C4-2B (cell line): ENCODE data around the gene TAC3.

Experiments used
- CTCF ChIP-seq: fragments of 450-650 bp; conservative IDR thresholded peaks from 2 replicates; pipeline ENCODE4 v1.5.1; 2017; ENCODE audit warnings: mild to moderate bottlenecking
- ZFX ChIP-seq: fragments of 450-650 bp; IDR thresholded peaks from 2 replicates; pipeline ENCODE4 v1.6.1; 2017

DNA sequence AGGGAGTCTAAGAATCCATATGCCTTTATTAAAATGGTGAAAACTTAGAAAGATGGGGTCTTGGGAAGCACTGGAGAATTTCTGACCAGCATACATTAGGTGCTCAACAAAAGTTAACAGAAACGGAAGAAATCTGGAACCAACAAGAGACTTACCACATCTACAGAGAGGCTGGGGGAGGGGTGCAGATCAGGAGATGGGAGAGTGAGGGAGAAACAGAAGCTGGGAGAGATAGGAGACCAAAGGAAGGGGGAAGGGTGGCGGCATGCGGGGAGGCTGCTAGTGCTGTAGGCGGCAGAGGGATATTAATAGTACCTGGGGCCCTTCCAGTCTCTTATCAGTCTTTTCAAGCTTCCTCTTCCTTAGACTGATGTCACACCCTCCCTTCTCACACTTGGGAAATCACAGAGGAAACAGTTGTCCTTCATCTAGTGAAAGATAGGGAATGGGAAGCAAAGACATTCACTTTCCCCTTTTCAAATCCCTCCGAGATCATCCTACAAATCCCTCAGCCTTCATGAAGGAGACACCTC, 28.1 kb downstream of the TAC3 start:
- TF ChIP-seq CTCF (no peak), ZFX (no peak)
